ENCODE data around the gene REEP5. TPM values are rescaled to one million over a fixed set of nuclear protein-coding genes. Genes with fewer than 3 reads are reported as not detected.

The REEP5 gene
- total RNA-seq, 1 donor from 2014 or later: 66.4 TPM

DNA sequence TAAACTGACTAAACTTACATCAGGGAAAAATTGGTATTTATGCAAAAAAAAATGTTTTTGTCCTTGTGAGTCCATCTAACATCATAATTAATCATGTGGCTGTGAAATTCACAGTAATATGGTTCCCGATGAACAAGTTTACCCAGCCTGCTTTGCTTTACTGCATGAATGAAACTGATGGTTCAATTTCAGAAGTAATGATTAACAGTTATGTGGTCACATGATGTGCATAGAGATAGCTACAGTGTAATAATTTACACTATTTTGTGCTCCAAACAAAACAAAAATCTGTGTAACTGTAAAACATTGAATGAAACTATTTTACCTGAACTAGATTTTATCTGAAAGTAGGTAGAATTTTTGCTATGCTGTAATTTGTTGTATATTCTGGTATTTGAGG is 77.5 kb downstream of the REEP5 start:
- DNase-seq (ENCODE audit: extremely low spot score, unreplicated experiment): no peak
- TF ChIP-seq, protein P1, sequence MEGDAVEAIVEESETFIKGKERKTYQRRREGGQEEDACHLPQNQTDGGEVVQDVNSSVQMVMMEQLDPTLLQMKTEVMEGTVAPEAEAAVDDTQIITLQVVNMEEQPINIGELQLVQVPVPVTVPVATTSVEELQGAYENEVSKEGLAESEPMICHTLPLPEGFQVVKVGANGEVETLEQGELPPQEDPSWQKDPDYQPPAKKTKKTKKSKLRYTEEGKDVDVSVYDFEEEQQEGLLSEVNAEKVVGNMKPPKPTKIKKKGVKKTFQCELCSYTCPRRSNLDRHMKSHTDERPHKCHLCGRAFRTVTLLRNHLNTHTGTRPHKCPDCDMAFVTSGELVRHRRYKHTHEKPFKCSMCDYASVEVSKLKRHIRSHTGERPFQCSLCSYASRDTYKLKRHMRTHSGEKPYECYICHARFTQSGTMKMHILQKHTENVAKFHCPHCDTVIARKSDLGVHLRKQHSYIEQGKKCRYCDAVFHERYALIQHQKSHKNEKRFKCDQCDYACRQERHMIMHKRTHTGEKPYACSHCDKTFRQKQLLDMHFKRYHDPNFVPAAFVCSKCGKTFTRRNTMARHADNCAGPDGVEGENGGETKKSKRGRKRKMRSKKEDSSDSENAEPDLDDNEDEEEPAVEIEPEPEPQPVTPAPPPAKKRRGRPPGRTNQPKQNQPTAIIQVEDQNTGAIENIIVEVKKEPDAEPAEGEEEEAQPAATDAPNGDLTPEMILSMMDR (IDR thresholded peaks at IDR 0.05): no peak
- Mint-ChIP-seq H3K4me3 (ENCODE audit: unreplicated experiment) (no peak overlapping the region), H3K27ac (ENCODE audit: unreplicated experiment) (no peak overlapping the region), H3K9me3 (ENCODE audit: unreplicated experiment) (peaks cover 7% of the 10 kb centered on the region), H3K27me3 (ENCODE audit: unreplicated experiment) (no peaks in the 10 kb centered on the region), H3K4me1 (ENCODE audit: unreplicated experiment) (peaks cover 5% of the 10 kb centered on the region), H3K36me3 (ENCODE audit: unreplicated experiment) (peaks cover 17% of the 10 kb centered on the region)

DNA sequence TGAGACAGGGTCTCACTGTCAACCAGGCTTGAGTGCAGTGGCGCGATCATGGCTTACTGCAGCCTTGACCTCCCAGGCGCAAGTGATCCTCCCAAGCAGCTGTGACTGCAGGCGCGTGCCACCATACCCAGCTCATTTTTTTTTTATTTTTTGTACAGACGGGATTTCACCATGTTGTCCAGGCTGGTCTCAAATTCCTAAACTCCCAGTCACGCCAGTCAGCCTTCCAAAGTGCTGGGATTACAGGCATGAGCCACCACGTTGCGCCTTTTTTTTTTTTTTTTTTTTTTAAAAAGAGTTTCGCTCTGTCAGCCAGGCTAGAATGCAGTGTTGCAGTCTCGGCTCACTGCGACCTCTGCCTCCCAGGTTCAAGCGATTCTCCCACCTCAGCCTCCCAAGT is 88.1 kb downstream of the REEP5 start:
- H3K4me3 Mint-ChIP-seq (ENCODE audit: unreplicated experiment): no peak overlapping the region
- DNase-seq (ENCODE audit: extremely low spot score, unreplicated experiment): no peak
- H3K27ac Mint-ChIP-seq (ENCODE audit: unreplicated experiment): no peak overlapping the region
- no peaks in the 10 kb centered on the region for H3K4me1 Mint-ChIP-seq (ENCODE audit: unreplicated experiment)
- peaks cover 4% of the 10 kb centered on the region for H3K9me3 Mint-ChIP-seq (ENCODE audit: unreplicated experiment)
- no peaks in the 10 kb centered on the region for H3K27me3 Mint-ChIP-seq (ENCODE audit: unreplicated experiment)
- H3K36me3 Mint-ChIP-seq (ENCODE audit: unreplicated experiment): peaks cover 54% of the 10 kb centered on the region
- TF ChIP-seq, protein P1 (IDR thresholded peaks at IDR 0.05): no peak

DNA sequence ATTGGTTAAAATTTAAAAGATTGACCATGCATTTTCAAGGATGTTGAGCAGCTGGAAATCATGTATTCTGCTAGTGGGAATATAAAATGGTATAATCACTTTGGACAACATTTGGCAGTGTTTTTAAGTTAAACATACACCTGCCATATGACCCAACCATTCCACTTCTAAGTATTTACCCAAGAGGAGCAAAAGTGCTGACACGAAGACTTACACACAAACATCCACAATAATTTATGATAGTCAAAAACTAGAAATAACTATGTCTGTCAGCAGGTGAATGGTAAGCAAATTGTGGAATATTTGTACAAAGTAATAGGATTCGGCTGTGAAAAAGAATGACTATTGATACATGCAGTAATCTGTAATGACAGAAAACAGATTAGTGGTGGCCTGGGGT is 91.6 kb downstream of the REEP5 start:
- TF ChIP-seq, protein P1 (IDR thresholded peaks at IDR 0.05): no peak
- Mint-ChIP-seq H3K27ac (ENCODE audit: unreplicated experiment) (no peak overlapping the region), H3K4me1 (ENCODE audit: unreplicated experiment) (no peaks in the 10 kb centered on the region), H3K9me3 (ENCODE audit: unreplicated experiment) (no peaks in the 10 kb centered on the region), H3K27me3 (ENCODE audit: unreplicated experiment) (no peaks in the 10 kb centered on the region), H3K36me3 (ENCODE audit: unreplicated experiment) (peaks cover 48% of the 10 kb centered on the region), H3K4me3 (ENCODE audit: unreplicated experiment) (no peak overlapping the region)
- DNase-seq (ENCODE audit: extremely low spot score, unreplicated experiment): no peak

Other genes starting within 250 kb of the REEP5 start
- 36.3 and 36.9 TPM in 2 replicates for gene APC, start 184.3 kb downstream of the REEP5 start, total RNA-seq
- gene SRP19, start 60.9 kb downstream of the REEP5 start, total RNA-seq: 50.6 and 55.3 TPM in 2 replicates
- gene DCP2, start 54.6 kb upstream of the REEP5 start, total RNA-seq: 39.7 and 45.6 TPM in 2 replicates